Parathyroid adenoma (tissue), 2 donors: ENCODE data around the gene CGN.

Experiments
- H2AFZ ChIP-seq: fragments of 300-600 bp; sonication (generic); one replicate; pipeline ENCODE4 v1.7.0; 2017; ENCODE audit warnings: antibody characterized with exemption, mild to moderate bottlenecking
- H3K27ac ChIP-seq: fragments of 300-600 bp; sonication (generic); one replicate; pipeline ENCODE4 v1.7.0; 2017
- H3K27me3 ChIP-seq: fragments of 300-600 bp; sonication (generic); one replicate; pipeline ENCODE4 v1.7.0; 2017; ENCODE audit warnings: low read length; ENCODE audit not compliant: control insufficient read depth, insufficient read depth
- H3K36me3 ChIP-seq: fragments of 300-600 bp; sonication (generic); one replicate; pipeline ENCODE4 v1.7.0; 2017; ENCODE audit warnings: low read length; ENCODE audit not compliant: control insufficient read depth, insufficient read depth
- H3K4me1 ChIP-seq: fragments of 300-600 bp; sonication (generic); one replicate; pipeline ENCODE4 v1.7.0; 2017; ENCODE audit warnings: control low read depth
- H3K4me2 ChIP-seq: fragments of 300-600 bp; sonication (generic); one replicate; pipeline ENCODE4 v1.7.0; 2017; ENCODE audit warnings: low read length
- H3K4me3 ChIP-seq: fragments of 300-600 bp; sonication (generic); one replicate; pipeline ENCODE4 v1.7.0; 2017; ENCODE audit warnings: low read depth, low read length
- H3K79me2 ChIP-seq: fragments of 300-600 bp; sonication (generic); one replicate; pipeline ENCODE4 v1.7.0; 2017; ENCODE audit warnings: control low read depth
- H3K9ac ChIP-seq: fragments of 300-600 bp; sonication (generic); one replicate; pipeline ENCODE4 v1.7.0; 2017; ENCODE audit warnings: mild to moderate bottlenecking
- H3K9me3 ChIP-seq: fragments of 300-600 bp; sonication (generic); one replicate; pipeline ENCODE4 v1.7.0; 2017; ENCODE audit warnings: low read length; ENCODE audit not compliant: control insufficient read depth
- CTCF ChIP-seq: fragments of 300-600 bp; sonication (generic); IDR thresholded peaks from one replicate; pipeline ENCODE4 v1.7.0; 2017; ENCODE audit warnings: antibody characterized with exemption, mild to moderate bottlenecking
- donor health status: primary hyperparathyroidism.

CGN gene

GRCh38 chr1:151553659-151554058 lies 42.5 kb downstream of the CGN start:
- no peaks in the 10 kb centered on the region for H3K9me3 ChIP-seq
- H3K79me2 ChIP-seq, result peaks cover 8% of the 10 kb centered on the region
- no peak overlapping the region for H2AFZ ChIP-seq
- H3K27ac ChIP-seq, result no peak overlapping the region
- H3K4me2 ChIP-seq, result no peak overlapping the region
- no peak overlapping the region for H3K4me3 ChIP-seq
- H3K9ac ChIP-seq, result no peak overlapping the region
- H3K4me1 ChIP-seq, result no peaks in the 10 kb centered on the region
- H3K27me3 ChIP-seq, result no peaks in the 10 kb centered on the region
- no peak for TF ChIP-seq CTCF
- H3K36me3 ChIP-seq, result no peaks in the 10 kb centered on the region

GRCh38 chr1:151556052-151556451 lies 44.9 kb downstream of the CGN start:
- Histone ChIP-seq H3K4me3 (no peak overlapping the region), H3K9me3 (no peaks in the 10 kb centered on the region), H3K27ac (no peak overlapping the region), H3K9ac (no peak overlapping the region), H3K4me1 (no peaks in the 10 kb centered on the region), H3K4me2 (no peak overlapping the region), H2AFZ (no peak overlapping the region), H3K27me3 (no peaks in the 10 kb centered on the region), H3K79me2 (peaks cover 4% of the 10 kb centered on the region), H3K36me3 (no peaks in the 10 kb centered on the region)
- TF ChIP-seq CTCF, result no peak

GRCh38 chr1:151562661-151563060 lies 51.5 kb downstream of the CGN start:
- no peaks in the 10 kb centered on the region for H3K79me2 ChIP-seq
- no peak overlapping the region for H2AFZ ChIP-seq
- no peak for TF ChIP-seq CTCF
- no peak overlapping the region for H3K4me2 ChIP-seq
- H3K27ac ChIP-seq, result no peak overlapping the region
- H3K4me1 ChIP-seq, result no peaks in the 10 kb centered on the region
- H3K4me3 ChIP-seq, result no peak overlapping the region
- no peaks in the 10 kb centered on the region for H3K9me3 ChIP-seq
- H3K27me3 ChIP-seq, result no peaks in the 10 kb centered on the region
- no peak overlapping the region for H3K9ac ChIP-seq
- no peaks in the 10 kb centered on the region for H3K36me3 ChIP-seq

GRCh38 chr1:151563376-151563775 lies 52.2 kb downstream of the CGN start:
- Histone ChIP-seq H3K36me3 (no peaks in the 10 kb centered on the region), H3K9ac (no peak overlapping the region), H3K9me3 (no peaks in the 10 kb centered on the region), H3K4me2 (no peak overlapping the region), H3K79me2 (no peaks in the 10 kb centered on the region), H3K4me3 (no peak overlapping the region), H3K27me3 (no peaks in the 10 kb centered on the region), H2AFZ (no peak overlapping the region), H3K4me1 (no peaks in the 10 kb centered on the region), H3K27ac (no peak overlapping the region)
- no peak for TF ChIP-seq CTCF

GRCh38 chr1:151565502-151566189 lies 54.5 kb downstream of the CGN start:
- H3K9ac ChIP-seq, result no peak overlapping the region
- H2AFZ ChIP-seq, result no peak overlapping the region
- no peaks in the 10 kb centered on the region for H3K36me3 ChIP-seq
- no peak overlapping the region for H3K27ac ChIP-seq
- no peaks in the 10 kb centered on the region for H3K9me3 ChIP-seq
- no peaks in the 10 kb centered on the region for H3K4me1 ChIP-seq
- H3K27me3 ChIP-seq, result no peaks in the 10 kb centered on the region
- H3K4me2 ChIP-seq, result no peak overlapping the region
- no peak overlapping the region for H3K4me3 ChIP-seq
- no peak for TF ChIP-seq CTCF
- H3K79me2 ChIP-seq, result no peaks in the 10 kb centered on the region
